ENCODE data around the gene TRIM9.

GRCh38 chr14:50998612-50999011 lies 96.3 kb downstream of the TRIM9 start:
- no peak for TF ChIP-seq CTCF (conservative IDR thresholded peaks at IDR 0.05; ENCODE audit: low read depth, low read length)
- TF ChIP-seq CHD1 (IDR thresholded peaks at IDR 0.05; ENCODE audit: low read depth, low read length) = no peak
- no peak for TF ChIP-seq POLR2A (IDR thresholded peaks at IDR 0.05; ENCODE audit: low read depth, low read length)
- no peak for TF ChIP-seq RFX5 (IDR thresholded peaks at IDR 0.05; ENCODE audit: low read depth, low read length)
- TF ChIP-seq USF2 (IDR thresholded peaks at IDR 0.05; ENCODE audit: low read depth, low read length) = no peak

Data from IMR-90 (cell line).